WTC11 (cell line): ENCODE data around the gene FAM131C.

ENCODE experiments used
- ATF2 ChIP-seq: sonication (generic); formaldehyde crosslinking; IDR thresholded peaks from 2 replicates; pipeline ENCODE4 v1.8.1; 2022; ENCODE audit warnings: low read depth, missing genetic modification reagents, borderline replicate concordance
- CREM ChIP-seq: sonication (generic); formaldehyde crosslinking; IDR thresholded peaks from 2 replicates; pipeline ENCODE4 v1.8.1; 2022; ENCODE audit warnings: mild to moderate bottlenecking, missing genetic modification reagents, moderate library complexity
- CTCF ChIP-seq: fragments of 200-600 bp; IDR thresholded peaks from 2 replicates; pipeline ENCODE4 v1.8.0; 2022; ENCODE audit warnings: antibody characterized with exemption
- E2F5 ChIP-seq: sonication (generic); formaldehyde crosslinking; IDR thresholded peaks from 2 replicates; pipeline ENCODE4 v1.8.1; 2022; ENCODE audit warnings: mild to moderate bottlenecking, moderate library complexity, missing genetic modification reagents
- ETV6 ChIP-seq: sonication (generic); formaldehyde crosslinking; IDR thresholded peaks from 2 replicates; pipeline ENCODE4 v1.8.1; 2022; ENCODE audit warnings: mild to moderate bottlenecking, missing genetic modification reagents
- FOXJ3 ChIP-seq: sonication (generic); formaldehyde crosslinking; IDR thresholded peaks from 2 replicates; pipeline ENCODE4 v1.9.0; 2021; ENCODE audit warnings: missing genetic modification reagents, mild to moderate bottlenecking, borderline replicate concordance
- NR3C1 ChIP-seq: sonication (generic); formaldehyde crosslinking; conservative IDR thresholded peaks from 2 replicates; pipeline ENCODE4 v1.8.1; 2023; ENCODE audit warnings: low read depth, mild to moderate bottlenecking, missing genetic modification reagents
- SP1 ChIP-seq: sonication (generic); formaldehyde crosslinking; conservative IDR thresholded peaks from 2 replicates; pipeline ENCODE4 v1.8.1; 2022; ENCODE audit warnings: missing genetic modification reagents
- TCF7 ChIP-seq: sonication (generic); formaldehyde crosslinking; IDR thresholded peaks from 2 replicates; pipeline ENCODE4 v1.8.0; 2022; ENCODE audit warnings: mild to moderate bottlenecking, low read depth, missing genetic modification reagents, moderate library complexity
- TEAD4 ChIP-seq: sonication (generic); formaldehyde crosslinking; IDR thresholded peaks from 2 replicates; pipeline ENCODE4 v1.8.0; 2022; ENCODE audit warnings: mild to moderate bottlenecking, missing genetic modification reagents
- USF1 ChIP-seq: sonication (generic); formaldehyde crosslinking; IDR thresholded peaks from 2 replicates; pipeline ENCODE4 v1.8.0; 2022; ENCODE audit warnings: mild to moderate bottlenecking, missing genetic modification reagents
- ZNF423 ChIP-seq: fragments of 250-450 bp; sonication (Bioruptor Pico); IDR thresholded peaks from 2 replicates; pipeline ENCODE4 v2.1.2; 2022; ENCODE audit warnings: mild to moderate bottlenecking, moderate library complexity
- TF ChIP-seq, protein P1 (sequence below): sonication (generic); formaldehyde crosslinking; IDR thresholded peaks from 2 replicates; pipeline ENCODE4 v1.8.1; 2023; ENCODE audit warnings: mild to moderate bottlenecking, missing genetic modification reagents

- TF ChIP-seq, protein P1, sequence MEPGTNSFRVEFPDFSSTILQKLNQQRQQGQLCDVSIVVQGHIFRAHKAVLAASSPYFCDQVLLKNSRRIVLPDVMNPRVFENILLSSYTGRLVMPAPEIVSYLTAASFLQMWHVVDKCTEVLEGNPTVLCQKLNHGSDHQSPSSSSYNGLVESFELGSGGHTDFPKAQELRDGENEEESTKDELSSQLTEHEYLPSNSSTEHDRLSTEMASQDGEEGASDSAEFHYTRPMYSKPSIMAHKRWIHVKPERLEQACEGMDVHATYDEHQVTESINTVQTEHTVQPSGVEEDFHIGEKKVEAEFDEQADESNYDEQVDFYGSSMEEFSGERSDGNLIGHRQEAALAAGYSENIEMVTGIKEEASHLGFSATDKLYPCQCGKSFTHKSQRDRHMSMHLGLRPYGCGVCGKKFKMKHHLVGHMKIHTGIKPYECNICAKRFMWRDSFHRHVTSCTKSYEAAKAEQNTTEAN (CRISPR knock-in tag), result no peak
- no peak for TF ChIP-seq CTCF
- no peak for TF ChIP-seq ATF2 (CRISPR knock-in tag)
- TF ChIP-seq FOXJ3 (CRISPR knock-in tag), result no peak
- TF ChIP-seq CREM (CRISPR knock-in tag), result no peak
- no peak for TF ChIP-seq NR3C1
- no peak for TF ChIP-seq SP1 (CRISPR knock-in tag)
- TF ChIP-seq ZNF423 (CRISPR knock-in tag), result no peak
- no peak for TF ChIP-seq E2F5 (CRISPR knock-in tag)
- TF ChIP-seq TCF7, result no peak
- TF ChIP-seq ETV6 (CRISPR knock-in tag), result no peak
- no peak for TF ChIP-seq TEAD4 (CRISPR knock-in tag)
- no peak for TF ChIP-seq USF1 (CRISPR knock-in tag)
These were observed 55.8 kb downstream of the FAM131C start, which contains the start of gene HSPB7 for GRCh38 chr1:16017461-16018303.
